Panc1 (cell line): ENCODE measurements around the gene SIGLEC7. TPM values are rescaled to one million over a fixed set of nuclear protein-coding genes. Genes with fewer than 3 reads are reported as not detected.

ENCODE experiments used
- ATAC-seq: fragments of 200-7000 bp; cut with Tn5 transposase; 2 replicates; pipeline ENCODE4 v1.9.1; 2020; ENCODE audit warnings: mild to moderate bottlenecking, moderate library complexity
- BruUV-seq: library from RNA; stranded (reverse); fragments of 400-500 nt; replicated peaks from 2 replicates; lab custom pipeline; 2021; lab: Mats Ljungman, UMichigan
- CTCF ChIA-PET: fragments of 300-600 bp; sonication (Branson Sonifier 250); formaldehyde crosslinking; loops from one replicate; lab custom pipeline; 2022; ENCODE audit warnings: antibody characterized with exemption; lab: Charles Lee
- POLR2A ChIA-PET: fragments of 300-600 bp; sonication (Branson Sonifier 250); formaldehyde crosslinking; loops from one replicate; lab custom pipeline; 2022; ENCODE audit warnings: antibody characterized with exemption; lab: Charles Lee
- DNase-seq: peaks from one replicate; pipeline ENCODE4 v3.0.0-alpha.2; 2010; ENCODE audit warnings: low read depth, low spot score
- H3K27ac ChIP-seq: 2 replicates; pipeline ENCODE4 v1.5.1; 2011; ENCODE audit warnings: mild to moderate bottlenecking, low read length, inconsistent platforms
- H3K27me3 ChIP-seq: fragments of 200-500 bp; sonication (Bioruptor generic); 2 replicates; pipeline ENCODE4 v1.6.0; 2014; ENCODE audit warnings: low read length, inconsistent platforms; ENCODE audit not compliant: control insufficient read depth, insufficient read depth
- H3K36me3 ChIP-seq: fragments of 200-500 bp; sonication (Bioruptor generic); 2 replicates; pipeline ENCODE4 v1.5.1; 2014; ENCODE audit warnings: inconsistent platforms, mild to moderate bottlenecking, low read length, moderate library complexity; ENCODE audit not compliant: control insufficient read depth, insufficient read depth
- H3K4me1 ChIP-seq: 2 replicates; pipeline ENCODE4 v1.5.1; 2011; ENCODE audit warnings: inconsistent platforms, mild to moderate bottlenecking, low read length, moderate library complexity; ENCODE audit not compliant: control insufficient read depth, insufficient read depth
- H3K4me3 ChIP-seq, 2 experiments: 2 replicates each; pipeline ENCODE4 v1.5.1; 2011 to 2012; ENCODE audit warnings: low read depth in 2 of 2, low read length in 2 of 2, mild to moderate bottlenecking in 2 of 2, inconsistent platforms in 1 of 2, moderate library complexity in 1 of 2
- H3K9me3 ChIP-seq: fragments of 200-500 bp; sonication (Bioruptor generic); 2 replicates; pipeline ENCODE4 v1.5.1; 2014; ENCODE audit warnings: low read depth, mild to moderate bottlenecking, inconsistent platforms, low read length, moderate library complexity; ENCODE audit not compliant: control insufficient read depth, insufficient read depth
- POLR2AphosphoS5 ChIP-seq: IDR thresholded peaks from 2 replicates; pipeline ENCODE4 v1.6.1; 2012; ENCODE audit warnings: mild to moderate bottlenecking, low read depth, low read length, moderate library complexity
- SIN3A ChIP-seq: IDR thresholded peaks from 2 replicates; pipeline ENCODE4 v1.6.1; 2012; ENCODE audit warnings: low read depth, mild to moderate bottlenecking, low read length, moderate library complexity, borderline replicate concordance; ENCODE audit not compliant: insufficient read depth
- TCF7L2 ChIP-seq: IDR thresholded peaks from 2 replicates; pipeline ENCODE4 v1.6.1; 2011; ENCODE audit warnings: mild to moderate bottlenecking, low read depth, low read length, inconsistent platforms
- in situ Hi-C: cut with HindIII; loops from 2 replicates; pipeline ENCODE4 v1.10.0; 2016; ENCODE audit warnings: low sequenced_read_pairs, low pct_unique_long_range_greater_than_20kb
- intact Hi-C: fragments of 100-400 bp; cut with micrococcal nuclease; formaldehyde crosslinking; loops from one replicate; pipeline ENCODE4 v1.10.0; 2022; ENCODE audit not compliant: unreplicated experiment
- total RNA-seq: library from RNA; stranded (reverse); gene quantifications from one replicate; pipeline ENCODE4 v1.2.1, GENCODE V29; 2021; ENCODE audit not compliant: unreplicated experiment
- TF ChIP-seq, protein P1 (sequence below), 2 experiments: IDR thresholded peaks; 2 replicates each; pipeline ENCODE4 v1.6.1; 2011 to 2012; ENCODE audit warnings: low read depth in 2 of 2, control low read depth in 1 of 2, low read length in 1 of 2, mild to moderate bottlenecking in 1 of 2, moderate library complexity in 1 of 2; ENCODE audit not compliant: insufficient read depth in 1 of 2
- TF ChIP-seq, protein P2 (sequence below): fragments of 450-650 bp; IDR thresholded peaks from 2 replicates; pipeline ENCODE4 v1.5.1; 2017; ENCODE audit warnings: mild to moderate bottlenecking

SIGLEC7 gene
- total RNA-seq, 1 experiment from 2014 or later: not detected

DNA sequence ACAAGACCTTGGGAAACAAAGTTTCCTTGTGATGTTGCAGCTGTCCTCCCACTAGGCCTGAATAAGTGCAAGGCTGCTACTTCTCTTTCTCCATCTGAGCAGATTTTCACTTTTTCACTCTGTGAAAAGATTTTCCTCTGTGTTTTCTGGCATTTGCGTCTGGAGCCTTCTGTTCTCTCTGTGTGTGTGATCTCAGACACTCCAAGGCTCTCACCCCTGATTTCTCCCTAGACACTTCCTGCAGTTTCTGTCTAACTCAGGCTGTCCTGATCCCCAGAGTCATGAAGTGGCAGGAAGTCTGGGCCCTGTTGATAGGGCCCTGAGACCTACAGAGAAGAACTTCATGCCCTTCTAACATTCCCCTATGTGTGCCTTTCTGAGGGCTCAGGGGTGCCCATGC lies 37.2 kb downstream of the SIGLEC7 start:
- intact Hi-C loops (no loop called here), in situ Hi-C loops (no loop called here)
- H3K4me1 ChIP-seq: no peaks in the 10 kb centered on the region
- TF ChIP-seq, protein P1, sequence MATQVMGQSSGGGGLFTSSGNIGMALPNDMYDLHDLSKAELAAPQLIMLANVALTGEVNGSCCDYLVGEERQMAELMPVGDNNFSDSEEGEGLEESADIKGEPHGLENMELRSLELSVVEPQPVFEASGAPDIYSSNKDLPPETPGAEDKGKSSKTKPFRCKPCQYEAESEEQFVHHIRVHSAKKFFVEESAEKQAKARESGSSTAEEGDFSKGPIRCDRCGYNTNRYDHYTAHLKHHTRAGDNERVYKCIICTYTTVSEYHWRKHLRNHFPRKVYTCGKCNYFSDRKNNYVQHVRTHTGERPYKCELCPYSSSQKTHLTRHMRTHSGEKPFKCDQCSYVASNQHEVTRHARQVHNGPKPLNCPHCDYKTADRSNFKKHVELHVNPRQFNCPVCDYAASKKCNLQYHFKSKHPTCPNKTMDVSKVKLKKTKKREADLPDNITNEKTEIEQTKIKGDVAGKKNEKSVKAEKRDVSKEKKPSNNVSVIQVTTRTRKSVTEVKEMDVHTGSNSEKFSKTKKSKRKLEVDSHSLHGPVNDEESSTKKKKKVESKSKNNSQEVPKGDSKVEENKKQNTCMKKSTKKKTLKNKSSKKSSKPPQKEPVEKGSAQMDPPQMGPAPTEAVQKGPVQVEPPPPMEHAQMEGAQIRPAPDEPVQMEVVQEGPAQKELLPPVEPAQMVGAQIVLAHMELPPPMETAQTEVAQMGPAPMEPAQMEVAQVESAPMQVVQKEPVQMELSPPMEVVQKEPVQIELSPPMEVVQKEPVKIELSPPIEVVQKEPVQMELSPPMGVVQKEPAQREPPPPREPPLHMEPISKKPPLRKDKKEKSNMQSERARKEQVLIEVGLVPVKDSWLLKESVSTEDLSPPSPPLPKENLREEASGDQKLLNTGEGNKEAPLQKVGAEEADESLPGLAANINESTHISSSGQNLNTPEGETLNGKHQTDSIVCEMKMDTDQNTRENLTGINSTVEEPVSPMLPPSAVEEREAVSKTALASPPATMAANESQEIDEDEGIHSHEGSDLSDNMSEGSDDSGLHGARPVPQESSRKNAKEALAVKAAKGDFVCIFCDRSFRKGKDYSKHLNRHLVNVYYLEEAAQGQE (IDR thresholded peaks at IDR 0.05; ENCODE audit: insufficient read depth in 1 of 2, low read depth in 2 of 2, low read length in 1 of 2): no peak
- TF ChIP-seq SIN3A: no peak
- no peak for TF ChIP-seq POLR2AphosphoS5
- no peak for TF ChIP-seq TCF7L2
- TF ChIP-seq, protein P2, sequence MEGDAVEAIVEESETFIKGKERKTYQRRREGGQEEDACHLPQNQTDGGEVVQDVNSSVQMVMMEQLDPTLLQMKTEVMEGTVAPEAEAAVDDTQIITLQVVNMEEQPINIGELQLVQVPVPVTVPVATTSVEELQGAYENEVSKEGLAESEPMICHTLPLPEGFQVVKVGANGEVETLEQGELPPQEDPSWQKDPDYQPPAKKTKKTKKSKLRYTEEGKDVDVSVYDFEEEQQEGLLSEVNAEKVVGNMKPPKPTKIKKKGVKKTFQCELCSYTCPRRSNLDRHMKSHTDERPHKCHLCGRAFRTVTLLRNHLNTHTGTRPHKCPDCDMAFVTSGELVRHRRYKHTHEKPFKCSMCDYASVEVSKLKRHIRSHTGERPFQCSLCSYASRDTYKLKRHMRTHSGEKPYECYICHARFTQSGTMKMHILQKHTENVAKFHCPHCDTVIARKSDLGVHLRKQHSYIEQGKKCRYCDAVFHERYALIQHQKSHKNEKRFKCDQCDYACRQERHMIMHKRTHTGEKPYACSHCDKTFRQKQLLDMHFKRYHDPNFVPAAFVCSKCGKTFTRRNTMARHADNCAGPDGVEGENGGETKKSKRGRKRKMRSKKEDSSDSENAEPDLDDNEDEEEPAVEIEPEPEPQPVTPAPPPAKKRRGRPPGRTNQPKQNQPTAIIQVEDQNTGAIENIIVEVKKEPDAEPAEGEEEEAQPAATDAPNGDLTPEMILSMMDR: no peak
- no peak overlapping the region for H3K4me3 ChIP-seq
- DNase-seq: no peak
- no peak overlapping the region for H3K27ac ChIP-seq
- H3K36me3 ChIP-seq: no peaks in the 10 kb centered on the region
- H3K27me3 ChIP-seq: no peaks in the 10 kb centered on the region
- H3K9me3 ChIP-seq: no peaks in the 10 kb centered on the region
- POLR2A ChIA-PET: no interaction called here
- BruUV-seq: no TSS peak
- CTCF ChIA-PET: no interaction called here
- ATAC-seq: no peak

DNA sequence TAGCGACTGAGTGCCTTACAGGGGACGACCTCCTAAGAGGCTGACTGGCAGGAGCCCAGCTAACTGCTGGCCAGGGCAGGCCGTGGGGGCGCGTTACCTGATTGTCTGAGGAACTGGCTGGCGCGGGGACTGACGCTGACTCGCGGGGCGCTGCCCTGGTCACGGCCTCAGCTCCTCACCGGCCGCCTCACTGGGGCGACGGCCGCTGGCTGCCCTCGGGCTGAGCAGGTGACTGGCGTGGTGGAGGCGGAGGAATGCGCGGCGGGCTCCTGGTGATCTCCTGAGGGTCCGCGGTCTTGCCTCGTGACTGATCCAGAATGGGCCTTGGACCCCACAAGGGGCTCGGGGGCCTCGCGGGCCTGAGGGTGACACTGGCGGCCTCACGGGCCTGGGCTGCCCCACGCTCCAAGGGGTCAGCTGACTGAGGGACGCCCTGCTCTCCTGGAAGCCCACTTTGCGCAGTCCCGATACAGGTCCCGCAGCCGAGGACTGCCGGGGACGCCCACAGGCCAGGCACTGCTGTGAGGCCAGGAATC lies 39.3 kb downstream of the SIGLEC7 start:
- ATAC-seq: no peak
- BruUV-seq: no TSS peak
- Histone ChIP-seq H3K4me3 (no peak overlapping the region), H3K9me3 (no peaks in the 10 kb centered on the region), H3K27ac (no peak overlapping the region), H3K36me3 (no peaks in the 10 kb centered on the region), H3K27me3 (no peaks in the 10 kb centered on the region), H3K4me1 (no peaks in the 10 kb centered on the region)
- in situ Hi-C loops: no loop called here
- TF ChIP-seq, protein P1 (IDR thresholded peaks at IDR 0.05; ENCODE audit: insufficient read depth in 1 of 2, low read depth in 2 of 2, low read length in 1 of 2): no peak
- TF ChIP-seq POLR2AphosphoS5 (no peak), SIN3A (no peak), TCF7L2 (no peak)
- TF ChIP-seq, protein P2: no peak
- ChIA-PET POLR2A (no interaction called here), CTCF (no interaction called here)
- DNase-seq: no peak
- intact Hi-C loops: no loop called here
